H9 (cell line): Measurements from ENCODE around the gene PHLDA2. TPM values are rescaled to one million over a fixed set of nuclear protein-coding genes. Genes with fewer than 3 reads are reported as not detected.

Experiments used
- DNase-seq: peaks from one replicate; pipeline ENCODE4 v3.0.0-alpha.2; 2017
- H2AFZ ChIP-seq: one replicate; pipeline ENCODE4 v1.6.1; 2013; ENCODE audit warnings: mild to moderate bottlenecking, low read length, control low read depth, moderate library complexity
- H2AK5ac ChIP-seq: 2 replicates; pipeline ENCODE4 v1.6.1; 2013; ENCODE audit warnings: low read length, control low read depth, mixed read lengths; ENCODE audit not compliant: insufficient read length
- H2BK120ac ChIP-seq: one replicate; pipeline ENCODE4 v1.6.1; 2013; ENCODE audit warnings: low read depth, mild to moderate bottlenecking, low read length, control low read depth, inconsistent platforms; ENCODE audit not compliant: poor library complexity, severe bottlenecking
- H2BK12ac ChIP-seq: 2 replicates; pipeline ENCODE4 v1.6.1; 2013; ENCODE audit warnings: low read length, control low read depth, mixed read lengths, low read depth; ENCODE audit not compliant: insufficient read length
- H2BK15ac ChIP-seq: 2 replicates; pipeline ENCODE4 v1.6.1; 2013; ENCODE audit warnings: low read depth, low read length, control low read depth
- H2BK20ac ChIP-seq: one replicate; pipeline ENCODE4 v1.6.1; 2013; ENCODE audit warnings: low read depth, mild to moderate bottlenecking, low read length, control low read depth, inconsistent platforms; ENCODE audit not compliant: poor library complexity, severe bottlenecking
- H2BK5ac ChIP-seq: 2 replicates; pipeline ENCODE4 v1.6.1; 2013; ENCODE audit warnings: low read length, control low read depth, mixed read lengths; ENCODE audit not compliant: insufficient read length
- H3K14ac ChIP-seq: 2 replicates; pipeline ENCODE4 v1.6.1; 2013; ENCODE audit warnings: low read length, control low read depth; ENCODE audit not compliant: insufficient read depth
- H3K18ac ChIP-seq: 2 replicates; pipeline ENCODE4 v1.6.1; 2013; ENCODE audit warnings: low read depth, mild to moderate bottlenecking, mixed read lengths, low read length, control low read depth; ENCODE audit not compliant: insufficient read length
- H3K23ac ChIP-seq: 2 replicates; pipeline ENCODE4 v1.6.1; 2013; ENCODE audit warnings: low read length, control low read depth, mixed read lengths, low read depth; ENCODE audit not compliant: insufficient read length
- H3K23me2 ChIP-seq: 2 replicates; pipeline ENCODE4 v1.6.1; 2013; ENCODE audit warnings: low read depth, mild to moderate bottlenecking, mixed read lengths, low read length, control low read depth; ENCODE audit not compliant: insufficient read length, poor library complexity, severe bottlenecking
- H3K27ac ChIP-seq: 2 replicates; pipeline ENCODE4 v1.5.1; 2013; ENCODE audit warnings: low read length, control low read depth, mixed read lengths, low read depth; ENCODE audit not compliant: insufficient read length
- H3K27me3 ChIP-seq: 2 replicates; pipeline ENCODE4 v1.6.1; 2013; ENCODE audit warnings: low read length, control low read depth, inconsistent platforms; ENCODE audit not compliant: insufficient read depth
- H3K4ac ChIP-seq: 2 replicates; pipeline ENCODE4 v1.6.1; 2013; ENCODE audit warnings: low read depth, mild to moderate bottlenecking, control low read depth, inconsistent platforms, low read length, moderate library complexity
- H3K4me1 ChIP-seq: 2 replicates; pipeline ENCODE4 v1.6.1; 2013; ENCODE audit warnings: low read length, control low read depth, inconsistent platforms; ENCODE audit not compliant: insufficient read depth
- H3K4me2 ChIP-seq: 2 replicates; pipeline ENCODE4 v1.6.1; 2013; ENCODE audit warnings: low read length, control low read depth, mixed read lengths; ENCODE audit not compliant: insufficient read length, insufficient read depth
- H3K56ac ChIP-seq: 2 replicates; pipeline ENCODE4 v1.6.1; 2013; ENCODE audit warnings: low read depth, mild to moderate bottlenecking, mixed read lengths, low read length, control low read depth; ENCODE audit not compliant: insufficient read length
- H3K79me1 ChIP-seq: 2 replicates; pipeline ENCODE4 v1.6.1; 2013; ENCODE audit warnings: low read depth, mild to moderate bottlenecking, moderate library complexity, low read length, control low read depth, inconsistent platforms; ENCODE audit not compliant: insufficient read depth, poor library complexity, severe bottlenecking
- H3K79me2 ChIP-seq: 2 replicates; pipeline ENCODE4 v1.6.1; 2013; ENCODE audit warnings: low read length, control low read depth, inconsistent platforms; ENCODE audit not compliant: insufficient read depth
- H3K9ac ChIP-seq: 2 replicates; pipeline ENCODE4 v1.6.1; 2013; ENCODE audit warnings: low read length, control low read depth, mixed read lengths; ENCODE audit not compliant: insufficient read length; ENCODE audit errors: extremely low read depth
- H3K9me3 ChIP-seq: one replicate; pipeline ENCODE4 v1.6.1; 2013; ENCODE audit warnings: low read depth, low read length, inconsistent platforms; ENCODE audit not compliant: control insufficient read depth
- H3T11ph ChIP-seq: one replicate; pipeline ENCODE4 v1.6.1; 2013; ENCODE audit warnings: mild to moderate bottlenecking, low read length, control low read depth, inconsistent platforms
- H4K20me1 ChIP-seq: one replicate; pipeline ENCODE4 v1.6.1; 2013; ENCODE audit not compliant: control insufficient read depth, insufficient read length, insufficient read depth
- H4K5ac ChIP-seq: 2 replicates; pipeline ENCODE4 v1.6.1; 2013; ENCODE audit warnings: low read depth, mild to moderate bottlenecking, mixed read lengths, low read length, control low read depth; ENCODE audit not compliant: insufficient read length
- H4K8ac ChIP-seq: replicated peaks from 2 replicates; pipeline ENCODE4 v1.6.1; 2013; ENCODE audit warnings: low read length, control low read depth, mixed read lengths, low read depth; ENCODE audit not compliant: insufficient read length
- H4K91ac ChIP-seq: 2 replicates; pipeline ENCODE4 v1.6.1; 2013; ENCODE audit warnings: low read depth, mild to moderate bottlenecking, moderate library complexity, mixed read lengths, low read length, control low read depth; ENCODE audit not compliant: insufficient read length
- H3K27ac Mint-ChIP-seq, 3 experiments: 2 replicates in 2 of 3; 3 replicates in 1 of 3; pipeline ENCODE4 v1.8.0; 2020 to 2021; ENCODE audit warnings: mixed read lengths in 3 of 3, mild to moderate bottlenecking in 1 of 3, moderate library complexity in 1 of 3
- H3K27me3 Mint-ChIP-seq: 2 replicates; pipeline ENCODE4 v1.8.0; 2021; ENCODE audit warnings: low read depth, mild to moderate bottlenecking, moderate library complexity, mixed read lengths
- H3K36me3 Mint-ChIP-seq, 3 experiments: 2 replicates in 2 of 3; 3 replicates in 1 of 3; pipeline ENCODE4 v1.8.0; 2020 to 2021; ENCODE audit warnings: low read depth in 3 of 3, mixed read lengths in 3 of 3; ENCODE audit not compliant: insufficient read depth in 1 of 3
- H3K4me1 Mint-ChIP-seq, 2 experiments: 2 replicates each; pipeline ENCODE4 v1.8.0; 2020; ENCODE audit warnings: mixed read lengths in 2 of 2
- H3K4me3 Mint-ChIP-seq, 2 experiments: 2 replicates in 1 of 2; 3 replicates in 1 of 2; pipeline ENCODE4 v1.8.0; 2020 to 2021; ENCODE audit warnings: mild to moderate bottlenecking in 2 of 2, mixed read lengths in 2 of 2, moderate library complexity in 1 of 2
- H3K9me3 Mint-ChIP-seq, 2 experiments: 2 replicates in 1 of 2; 3 replicates in 1 of 2; pipeline ENCODE4 v1.8.0; 2020; ENCODE audit warnings: mild to moderate bottlenecking in 2 of 2, mixed read lengths in 2 of 2, moderate library complexity in 1 of 2
- WGBS: extraction: QIAGEN DNeasy Blood & Tissue Kit; methylation state at CpG from one replicate; pipeline ENCODE4 v1.1.7; 2013; ENCODE audit warnings: missing lambda C conversion rate, low lambda C conversion rate, mixed read lengths; ENCODE audit not compliant: insufficient read length; ENCODE audit errors: extremely low coverage; 5-methylcytosine and 5-hydroxymethylcytosine counted together
- total RNA-seq: library from RNA; stranded (reverse); gene quantifications from 2 replicates; pipeline ENCODE4 v1.2.1, GENCODE V29; 2021
- TF ChIP-seq, protein P1 (sequence below): fragments of 200-600 bp; sonication (generic); conservative IDR thresholded peaks from 3 replicates; pipeline ENCODE4 v1.8.0; 2021; ENCODE audit warnings: antibody characterized with exemption, mild to moderate bottlenecking

Gene PHLDA2
- total RNA-seq, 1 experiment from 2014 or later = 42.8 TPM

DNA sequence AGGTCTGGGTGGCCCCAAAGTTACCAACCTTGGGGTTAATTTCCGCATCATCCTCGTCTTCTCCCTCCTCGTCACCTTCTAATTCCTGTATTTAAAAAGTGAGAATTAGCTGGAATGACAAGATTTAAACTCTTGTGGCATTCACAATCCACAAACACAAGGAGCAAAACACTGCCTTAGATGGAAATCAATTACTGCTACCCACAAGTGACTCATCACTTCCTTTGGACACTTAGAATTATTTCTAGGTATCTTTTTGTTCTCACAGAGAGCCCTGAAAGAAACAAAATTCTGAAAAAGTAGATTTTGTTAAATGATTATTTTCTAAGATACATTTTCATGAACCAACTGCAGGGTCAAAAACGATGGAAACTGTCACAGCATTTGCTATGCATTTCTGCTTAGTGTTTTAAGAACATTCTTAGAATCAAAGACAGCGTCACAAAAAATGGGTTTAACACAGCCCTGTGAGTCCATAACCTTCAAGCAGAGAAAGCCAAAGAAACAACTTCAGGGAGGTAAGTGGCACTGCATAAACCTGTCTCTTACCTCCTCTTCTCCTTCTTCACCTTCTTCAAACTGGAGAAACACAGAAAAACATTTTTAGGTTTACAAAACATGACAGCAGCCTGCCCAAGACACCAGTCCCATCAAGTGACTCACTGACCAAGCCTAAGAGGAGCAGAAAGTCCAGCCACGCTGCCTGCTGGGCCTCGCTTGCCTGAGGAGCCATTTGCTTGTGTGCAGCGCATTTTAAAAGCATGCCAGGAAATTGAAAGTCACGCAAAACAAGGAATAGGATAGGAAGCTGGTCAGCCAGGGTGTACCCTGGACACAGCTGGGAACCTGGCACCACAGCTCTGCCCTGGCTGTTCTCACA, 22.3 kb upstream of the PHLDA2 start:
- Histone ChIP-seq H3K18ac (no peak overlapping the region), H3K4me1 (peaks cover 2% of the 10 kb centered on the region; the same call in 1 of the 2 replicates), H4K8ac (no peak overlapping the region), H4K5ac (no peak overlapping the region), H3K23me2 (no peaks in the 10 kb centered on the region), H3K27me3 (no peaks in the 10 kb centered on the region), H3K4ac (no peak overlapping the region), H3T11ph (no peak overlapping the region), H2BK5ac (no peak overlapping the region), H3K9me3 (no peaks in the 10 kb centered on the region), H3K79me2 (no peaks in the 10 kb centered on the region; the same call in 1 of the 2 replicates), H3K27ac (no peak overlapping the region), H2BK15ac (no peak overlapping the region), H3K9ac (no peak overlapping the region), H4K20me1 (no peaks in the 10 kb centered on the region), H3K23ac (no peak overlapping the region), H3K79me1 (no peaks in the 10 kb centered on the region), H4K91ac (no peak overlapping the region), H3K56ac (no peak overlapping the region), H2BK120ac (no peak overlapping the region), H2BK20ac (no peak overlapping the region), H2AK5ac (no peak overlapping the region), H2BK12ac (no peak overlapping the region), H3K14ac (no peak overlapping the region), H2AFZ (no peak overlapping the region), H3K4me2 (no peak overlapping the region)
- peak overlapping the region in 2 of 3 experiments; percentile 35 to 45; a peak in 2 of 7 replicates for H3K27ac Mint-ChIP-seq
- no peaks in the 10 kb centered on the region for H3K9me3 Mint-ChIP-seq
- no peaks in the 10 kb centered on the region; the same call in 1 of the 2 replicates for H3K27me3 Mint-ChIP-seq
- no peak for DNase-seq
- peaks cover 17 to 23% of the 10 kb centered on the region in 2 experiments for H3K4me1 Mint-ChIP-seq
- H3K36me3 Mint-ChIP-seq = peaks cover 68 to 98% (median 89%) of the 10 kb centered on the region in 3 experiments
- TF ChIP-seq, protein P1, sequence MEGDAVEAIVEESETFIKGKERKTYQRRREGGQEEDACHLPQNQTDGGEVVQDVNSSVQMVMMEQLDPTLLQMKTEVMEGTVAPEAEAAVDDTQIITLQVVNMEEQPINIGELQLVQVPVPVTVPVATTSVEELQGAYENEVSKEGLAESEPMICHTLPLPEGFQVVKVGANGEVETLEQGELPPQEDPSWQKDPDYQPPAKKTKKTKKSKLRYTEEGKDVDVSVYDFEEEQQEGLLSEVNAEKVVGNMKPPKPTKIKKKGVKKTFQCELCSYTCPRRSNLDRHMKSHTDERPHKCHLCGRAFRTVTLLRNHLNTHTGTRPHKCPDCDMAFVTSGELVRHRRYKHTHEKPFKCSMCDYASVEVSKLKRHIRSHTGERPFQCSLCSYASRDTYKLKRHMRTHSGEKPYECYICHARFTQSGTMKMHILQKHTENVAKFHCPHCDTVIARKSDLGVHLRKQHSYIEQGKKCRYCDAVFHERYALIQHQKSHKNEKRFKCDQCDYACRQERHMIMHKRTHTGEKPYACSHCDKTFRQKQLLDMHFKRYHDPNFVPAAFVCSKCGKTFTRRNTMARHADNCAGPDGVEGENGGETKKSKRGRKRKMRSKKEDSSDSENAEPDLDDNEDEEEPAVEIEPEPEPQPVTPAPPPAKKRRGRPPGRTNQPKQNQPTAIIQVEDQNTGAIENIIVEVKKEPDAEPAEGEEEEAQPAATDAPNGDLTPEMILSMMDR = no peak
- no CpG with 5 or more reads among the region's 9 CpGs for WGBS
- no peak overlapping the region for H3K4me3 Mint-ChIP-seq
